CD4-positive, alpha-beta T cell (primary cell): ENCODE measurements around the gene TRH. TPM values are rescaled to one million over a fixed set of nuclear protein-coding genes. Genes with fewer than 3 reads are reported as not detected.

Experiments used
- ATAC-seq: fragments of 200-7000 bp; cut with Tn5 transposase; one replicate; pipeline ENCODE4 v1.10.0; 2022; ENCODE audit warnings: mild to moderate bottlenecking; ENCODE audit not compliant: poor library complexity
- CTCF ChIA-PET: fragments of 350-600 bp; sonication (Branson Sonifier 250); formaldehyde crosslinking; loops from one replicate; lab custom pipeline; 2021; ENCODE audit warnings: antibody characterized with exemption, inconsistent platforms; lab: Charles Lee
- POLR2A ChIA-PET: fragments of 350-600 bp; sonication (Branson Sonifier 250); formaldehyde crosslinking; loops from one replicate; lab custom pipeline; 2021; ENCODE audit warnings: antibody characterized with exemption, inconsistent platforms; lab: Charles Lee
- DNase-seq, 14 experiments: peaks; one replicate each; pipeline ENCODE4 v3.0.0-alpha.2; 2013 to 2020; ENCODE audit warnings: mixed read lengths in 2 of 14
- H3K27ac ChIP-seq, 2 donors: one replicate each; pipeline versions ENCODE4 v1.5.1 to v1.7.0; 2013; ENCODE audit warnings: low read length in 2 of 2, low read depth in 1 of 2, mild to moderate bottlenecking in 1 of 2
- H3K27me3 ChIP-seq, 2 experiments: 1 replicate in 1 of 2; 2 replicates in 1 of 2; pipeline versions ENCODE4 v1.6.1 to v1.7.0; 2013; ENCODE audit warnings: low read length in 2 of 2, control low read depth in 1 of 2, mild to moderate bottlenecking in 1 of 2, moderate library complexity in 1 of 2; ENCODE audit not compliant: insufficient read depth in 2 of 2, control insufficient read depth in 1 of 2
- H3K36me3 ChIP-seq: one replicate; pipeline ENCODE4 v1.6.1; 2013; ENCODE audit warnings: low read length, control low read depth; ENCODE audit not compliant: insufficient read depth
- H3K4me1 ChIP-seq: one replicate; pipeline ENCODE4 v1.6.1; 2013; ENCODE audit warnings: low read length, control low read depth; ENCODE audit not compliant: insufficient read depth
- H3K4me3 ChIP-seq: one replicate; pipeline ENCODE4 v1.5.1; 2013; ENCODE audit warnings: mild to moderate bottlenecking, low read length, moderate library complexity
- H3K9me3 ChIP-seq, 2 experiments: 1 replicate in 1 of 2; 2 replicates in 1 of 2; pipeline versions ENCODE4 v1.6.1 to v1.7.0; 2013; ENCODE audit warnings: low read length in 2 of 2, mild to moderate bottlenecking in 2 of 2, control low read depth in 1 of 2, moderate library complexity in 1 of 2; ENCODE audit not compliant: control insufficient read depth in 1 of 2, insufficient read depth in 1 of 2
- H3K27ac Mint-ChIP-seq: one replicate; pipeline ENCODE4 v1.8.0; 2020; ENCODE audit warnings: mixed read lengths
- H3K27me3 Mint-ChIP-seq: one replicate; pipeline ENCODE4 v1.8.0; 2021; ENCODE audit warnings: mixed read lengths
- H3K36me3 Mint-ChIP-seq: one replicate; pipeline ENCODE4 v1.8.0; 2021; ENCODE audit warnings: low read depth, mixed read lengths
- H3K4me1 Mint-ChIP-seq: one replicate; pipeline ENCODE4 v1.8.0; 2021; ENCODE audit warnings: low read depth, mixed read lengths
- H3K4me3 Mint-ChIP-seq: one replicate; pipeline ENCODE4 v1.8.0; 2020; ENCODE audit warnings: mild to moderate bottlenecking, mixed read lengths
- H3K9me3 Mint-ChIP-seq: one replicate; pipeline ENCODE4 v1.8.0; 2020; ENCODE audit warnings: mixed read lengths
- intact Hi-C, 2 experiments: fragments of 100-400 bp; cut with DNase I in 1 of 2; cut with micrococcal nuclease in 1 of 2; formaldehyde crosslinking; loops; one replicate each; pipeline versions ENCODE4 v1.15.1 to v1.9.0; 2023 to 2025; cut with DNase I, micrococcal nuclease
- total RNA-seq, 174 experiments: library from RNA in 2 of 174; stranded (reverse) in 2 of 174; gene quantifications; one replicate each; pipeline ENCODE4 v1.2.3 and lab custom pipeline; 2021 to 2026
- TF ChIP-seq, protein P1 (sequence below): fragments of 200-600 bp; IDR thresholded peaks from one replicate; pipeline ENCODE4 v1.8.0; 2022; ENCODE audit warnings: antibody characterized with exemption, mild to moderate bottlenecking

TRH gene
- total RNA-seq, 2 experiments from 2014 or later = not detected

DNA sequence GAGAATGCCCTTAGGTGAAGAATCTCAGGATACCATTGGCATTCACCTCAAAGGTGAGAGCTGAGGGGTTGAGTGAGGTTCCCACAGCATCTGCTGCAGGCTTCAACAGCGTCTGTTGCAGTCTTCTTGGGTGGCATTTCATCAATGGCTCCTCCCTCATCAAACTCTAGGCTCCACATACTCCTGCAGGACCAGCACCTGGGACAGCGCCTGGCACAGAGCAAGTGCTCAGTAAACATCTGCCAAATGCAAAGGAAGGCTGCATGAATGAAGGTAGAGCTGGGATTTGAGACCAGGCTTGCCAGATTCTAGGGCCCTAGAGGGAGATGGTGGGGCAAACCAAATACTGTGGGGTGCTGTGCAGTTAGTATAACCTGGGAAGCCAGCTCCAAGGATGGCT, 9.6 kb downstream of the TRH start:
- H3K4me3 Mint-ChIP-seq = no peak overlapping the region

DNA sequence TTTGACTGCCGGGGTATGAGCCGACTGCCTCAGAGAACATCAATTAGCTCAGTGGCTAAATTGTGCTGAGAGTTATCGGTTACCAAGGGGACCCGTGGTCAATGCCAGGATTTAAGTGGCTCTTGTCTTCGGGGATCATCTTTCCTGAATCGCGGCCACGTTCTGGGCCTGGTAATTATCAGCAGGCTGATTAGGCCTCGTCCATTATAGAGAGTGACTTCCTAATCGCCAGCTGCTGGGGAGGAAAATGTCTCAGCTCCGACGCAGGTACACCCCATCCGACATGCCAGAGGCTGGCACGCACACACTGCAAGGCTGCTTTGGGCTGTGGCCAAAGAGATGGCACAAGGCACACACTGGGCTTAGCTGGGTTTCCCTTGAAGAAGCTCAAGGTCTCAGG, 10.6 kb downstream of the TRH start:
- no peaks in the 10 kb centered on the region for H3K36me3 ChIP-seq
- no peak overlapping the region for H3K27ac ChIP-seq
- ATAC-seq = no peak
- ChIA-PET POLR2A (no interaction called here), CTCF (no interaction called here)
- no peaks in the 10 kb centered on the region for H3K9me3 ChIP-seq
- H3K36me3 Mint-ChIP-seq = no peaks in the 10 kb centered on the region
- peaks cover 21% of the 10 kb centered on the region for H3K27me3 Mint-ChIP-seq
- no peaks in the 10 kb centered on the region for H3K4me1 Mint-ChIP-seq
- intact Hi-C loops = no loop called here
- no peak overlapping the region for H3K27ac Mint-ChIP-seq
- H3K4me3 ChIP-seq = no peak overlapping the region
- no peaks in the 10 kb centered on the region for H3K27me3 ChIP-seq
- no peaks in the 10 kb centered on the region for H3K4me1 ChIP-seq
- H3K9me3 Mint-ChIP-seq = no peaks in the 10 kb centered on the region
- no peak for DNase-seq
- no peak overlapping the region for H3K4me3 Mint-ChIP-seq
- TF ChIP-seq, protein P1, sequence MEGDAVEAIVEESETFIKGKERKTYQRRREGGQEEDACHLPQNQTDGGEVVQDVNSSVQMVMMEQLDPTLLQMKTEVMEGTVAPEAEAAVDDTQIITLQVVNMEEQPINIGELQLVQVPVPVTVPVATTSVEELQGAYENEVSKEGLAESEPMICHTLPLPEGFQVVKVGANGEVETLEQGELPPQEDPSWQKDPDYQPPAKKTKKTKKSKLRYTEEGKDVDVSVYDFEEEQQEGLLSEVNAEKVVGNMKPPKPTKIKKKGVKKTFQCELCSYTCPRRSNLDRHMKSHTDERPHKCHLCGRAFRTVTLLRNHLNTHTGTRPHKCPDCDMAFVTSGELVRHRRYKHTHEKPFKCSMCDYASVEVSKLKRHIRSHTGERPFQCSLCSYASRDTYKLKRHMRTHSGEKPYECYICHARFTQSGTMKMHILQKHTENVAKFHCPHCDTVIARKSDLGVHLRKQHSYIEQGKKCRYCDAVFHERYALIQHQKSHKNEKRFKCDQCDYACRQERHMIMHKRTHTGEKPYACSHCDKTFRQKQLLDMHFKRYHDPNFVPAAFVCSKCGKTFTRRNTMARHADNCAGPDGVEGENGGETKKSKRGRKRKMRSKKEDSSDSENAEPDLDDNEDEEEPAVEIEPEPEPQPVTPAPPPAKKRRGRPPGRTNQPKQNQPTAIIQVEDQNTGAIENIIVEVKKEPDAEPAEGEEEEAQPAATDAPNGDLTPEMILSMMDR = no peak

More for the DNA sequence above, 9.6 kb downstream of the TRH start:
- TF ChIP-seq, protein P1 = no peak
- H3K4me1 ChIP-seq = no peaks in the 10 kb centered on the region
- no peak overlapping the region for H3K27ac Mint-ChIP-seq
- H3K36me3 ChIP-seq = no peaks in the 10 kb centered on the region
- H3K9me3 Mint-ChIP-seq = no peaks in the 10 kb centered on the region
- CTCF ChIA-PET = no interaction called here
- intact Hi-C loops = no loop called here
- ATAC-seq (no peak), DNase-seq (no peak)
- H3K27me3 ChIP-seq = no peaks in the 10 kb centered on the region
- POLR2A ChIA-PET = no interaction called here
- H3K27ac ChIP-seq = no peak overlapping the region
- no peaks in the 10 kb centered on the region for H3K9me3 ChIP-seq
- no peak overlapping the region for H3K4me3 ChIP-seq
- no peaks in the 10 kb centered on the region for H3K4me1 Mint-ChIP-seq
- H3K36me3 Mint-ChIP-seq = no peaks in the 10 kb centered on the region
- H3K27me3 Mint-ChIP-seq = peaks cover 30% of the 10 kb centered on the region

DNA sequence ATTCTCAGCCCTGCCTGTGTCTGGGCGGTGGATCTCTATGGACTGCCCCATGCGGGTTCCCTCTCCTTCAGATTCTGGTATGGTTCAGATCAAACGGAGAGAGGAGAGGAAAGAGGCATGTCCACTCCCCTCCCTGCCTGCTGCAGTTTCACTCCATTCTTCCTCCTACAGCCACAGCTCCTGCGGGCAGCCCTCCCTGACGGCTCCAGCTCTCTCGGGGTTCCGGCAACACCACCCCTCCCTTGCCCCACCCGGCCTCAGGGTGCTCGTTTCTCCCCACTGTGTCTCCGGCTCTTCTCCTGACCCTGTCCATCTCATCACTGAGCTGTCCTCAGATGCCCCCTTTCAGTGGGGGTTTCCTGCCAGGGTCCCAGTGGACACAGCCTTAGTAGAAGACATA, 13.9 kb downstream of the TRH start:
- no peak overlapping the region for H3K4me3 ChIP-seq
- no peaks in the 10 kb centered on the region for H3K9me3 Mint-ChIP-seq
- intact Hi-C loops = no loop called here
- no peak overlapping the region for H3K4me3 Mint-ChIP-seq
- no peaks in the 10 kb centered on the region for H3K36me3 Mint-ChIP-seq
- no peak for DNase-seq
- no peaks in the 10 kb centered on the region for H3K27me3 ChIP-seq
- no peak overlapping the region for H3K27ac Mint-ChIP-seq
- H3K27ac ChIP-seq = no peak overlapping the region
- no peaks in the 10 kb centered on the region for H3K9me3 ChIP-seq
- POLR2A ChIA-PET = no interaction called here
- H3K4me1 ChIP-seq = no peaks in the 10 kb centered on the region
- TF ChIP-seq, protein P1 = no peak
- no peak for ATAC-seq
- H3K27me3 Mint-ChIP-seq = peaks cover 8% of the 10 kb centered on the region
- no peaks in the 10 kb centered on the region for H3K4me1 Mint-ChIP-seq
- no peaks in the 10 kb centered on the region for H3K36me3 ChIP-seq
- CTCF ChIA-PET = no interaction called here
